K562 (cell line): ENCODE results near the gene FBXO46. TPM values are rescaled to one million over a fixed set of nuclear protein-coding genes. Genes with fewer than 3 reads are reported as not detected.

Experiments used
- BACH1 ChIP-seq: fragments of 200-800 bp; sonication (Bioruptor generic); IDR thresholded peaks from 2 replicates; pipeline ENCODE4 v1.6.1; 2016; ENCODE audit warnings: missing genetic modification characterization, missing compliant biosample characterization
- CREB3L1 ChIP-seq: fragments of 450-650 bp; IDR thresholded peaks from 2 replicates; pipeline ENCODE4 v1.6.1; 2014; ENCODE audit warnings: low read depth, mild to moderate bottlenecking, moderate library complexity, borderline replicate concordance
- DPF2 ChIP-seq: fragments of 450-650 bp; IDR thresholded peaks from 2 replicates; pipeline ENCODE4 v1.6.1; 2016
- FOXP1 ChIP-seq: sonication (generic); formaldehyde crosslinking; IDR thresholded peaks from 2 replicates; pipeline ENCODE4 v1.8.0; 2022; ENCODE audit warnings: mild to moderate bottlenecking, missing genetic modification reagents
- GTF2E2 ChIP-seq: fragments of 200-800 bp; sonication (Bioruptor generic); IDR thresholded peaks from 2 replicates; pipeline ENCODE4 v1.6.1; 2016; ENCODE audit warnings: missing genetic modification characterization, missing compliant biosample characterization
- HEY1 ChIP-seq: fragments of 250-450 bp; sonication (Bioruptor Pico); IDR thresholded peaks from 2 replicates; pipeline ENCODE4 v1.5.0; 2020; ENCODE audit warnings: mild to moderate bottlenecking, moderate library complexity, borderline replicate concordance
- MTA2 ChIP-seq: fragments of 450-650 bp; IDR thresholded peaks from 2 replicates; pipeline ENCODE4 v1.6.1; 2016; ENCODE audit warnings: low read depth
- NELFE ChIP-seq: IDR thresholded peaks from 2 replicates; pipeline ENCODE4 v1.6.1; 2011; ENCODE audit warnings: mild to moderate bottlenecking; ENCODE audit not compliant: insufficient read depth, insufficient read length
- PHTF2 ChIP-seq: fragments of 250-450 bp; sonication (Bioruptor Pico); IDR thresholded peaks from 2 replicates; pipeline ENCODE4 v1.5.0; 2021; ENCODE audit warnings: mild to moderate bottlenecking
- PRMT5 ChIP-seq: sonication (generic); formaldehyde crosslinking; IDR thresholded peaks from 2 replicates; pipeline ENCODE4 v1.5.0; 2020; ENCODE audit warnings: missing genetic modification reagents
- PTBP1 ChIP-seq: fragments of 200-400 bp; formaldehyde crosslinking; IDR thresholded peaks from 2 replicates; pipeline ENCODE4 v1.6.1; 2017; ENCODE audit warnings: low read depth, low read length
- RREB1 ChIP-seq: fragments of 250-450 bp; sonication (Bioruptor Pico); IDR thresholded peaks from 2 replicates; pipeline ENCODE4 v1.4.0; 2020
- TEAD2 ChIP-seq: fragments of 450-650 bp; IDR thresholded peaks from 2 replicates; pipeline ENCODE4 v1.6.1; 2016; ENCODE audit warnings: missing genetic modification characterization, control low read depth, missing compliant biosample characterization
- ZNF239 ChIP-seq: fragments of 250-450 bp; sonication (Bioruptor Pico); IDR thresholded peaks from 2 replicates; pipeline ENCODE4 v1.4.0; 2020; ENCODE audit warnings: mild to moderate bottlenecking
- ZNF274 ChIP-seq: IDR thresholded peaks from 2 replicates; pipeline ENCODE4 v1.6.1; 2011; ENCODE audit warnings: low read depth, mild to moderate bottlenecking, low read length, moderate library complexity, borderline replicate concordance
- ZNF316 ChIP-seq: fragments of 450-650 bp; IDR thresholded peaks from 2 replicates; pipeline ENCODE4 v1.6.1; 2016
- ZNF764 ChIP-seq: fragments of 250-450 bp; sonication (Bioruptor Pico); IDR thresholded peaks from 2 replicates; pipeline ENCODE4 v1.4.0; 2020; ENCODE audit warnings: low read depth, mild to moderate bottlenecking, moderate library complexity
- polyA plus RNA-seq, 8 experiments: library from polyadenylated mRNA; depleted of rRNA in 4 of 8; stranded (reverse) in 5 of 8; unstranded in 3 of 8; fragments of >200 nt; fragmentation: Nextera tagmentation in 2 of 8; fragmentation: Illumina TruSeq in 1 of 8; extraction: Ambion mirVana in 2 of 8; extraction: Trizol in 1 of 8; gene quantifications; 2 replicates each; pipeline versions ENCODE4 v1.2.1 to v1.2.3, GENCODE V29; 2011 to 2014; ENCODE audit warnings: inconsistent platforms in 1 of 8, missing spikeins in 1 of 8
- total RNA-seq, 7 experiments: library from RNA; depleted of rRNA in 6 of 7; stranded (reverse); fragments of >200 nt in 6 of 7; fragmentation: Illumina TruSeq in 2 of 7; extraction: Trizol in 2 of 7; gene quantifications; 2 replicates each; pipeline versions ENCODE4 v1.2.1 to v1.2.3, GENCODE V29; 2011 to 2021; ENCODE audit warnings: low replicate concordance in 1 of 7

The FBXO46 gene
- total and polyA plus RNA-seq, 9 of the 15 experiments (the other 6 are each of a cell fraction or from before 2014, with no cell fraction given): 1.5 to 36.1 (median 7.3) TPM

GRCh38 chr19:45668342-45668871 is 62.3 kb downstream of the FBXO46 start (continued):
- TF ChIP-seq PRMT5 (CRISPR knock-in tag) (no peak), ZNF274 (no peak), NELFE (no peak), HEY1 (CRISPR knock-in tag) (no peak), ZNF316 (peak; percentile 13; the same call in 1 of the 2 replicates), GTF2E2 (tag) (no peak; the same call in 1 of the 2 replicates), MTA2 (0 out of 2 replicates have a peak, but pooled peaks have one; percentile 26), BACH1 (tag) (no peak), DPF2 (no peak; the same call in 1 of the 2 replicates), FOXP1 (CRISPR knock-in tag) (no peak), CREB3L1 (0 out of 2 replicates have a peak, but pooled peaks have one; percentile 13), ZNF764 (CRISPR knock-in tag) (no peak), RREB1 (no peak), ZNF239 (CRISPR knock-in tag) (no peak), PTBP1 (no peak), PHTF2 (CRISPR knock-in tag) (no peak), TEAD2 (tag) (no peak)
